HepG2 (cell line): ENCODE data around the gene MOK.

Experiments used
- POLR2A ChIP-seq, 2 experiments: IDR thresholded peaks; 2 replicates each; pipeline ENCODE4 v1.6.1; 2011; ENCODE audit warnings: low read depth in 2 of 2, low read length in 2 of 2, mild to moderate bottlenecking in 1 of 2, moderate library complexity in 1 of 2; ENCODE audit not compliant: insufficient read depth in 1 of 2
- ZNF24 ChIP-seq: fragments of 450-650 bp; IDR thresholded peaks from 2 replicates; pipeline ENCODE4 v1.6.1; 2017; ENCODE audit warnings: antibody characterized with exemption, mild to moderate bottlenecking
- TF ChIP-seq, protein P1 (sequence below): sonication (generic); formaldehyde crosslinking; IDR thresholded peaks from 2 replicates; pipeline ENCODE4 v1.4.0; 2020; ENCODE audit warnings: mild to moderate bottlenecking, missing genetic modification reagents

DNA sequence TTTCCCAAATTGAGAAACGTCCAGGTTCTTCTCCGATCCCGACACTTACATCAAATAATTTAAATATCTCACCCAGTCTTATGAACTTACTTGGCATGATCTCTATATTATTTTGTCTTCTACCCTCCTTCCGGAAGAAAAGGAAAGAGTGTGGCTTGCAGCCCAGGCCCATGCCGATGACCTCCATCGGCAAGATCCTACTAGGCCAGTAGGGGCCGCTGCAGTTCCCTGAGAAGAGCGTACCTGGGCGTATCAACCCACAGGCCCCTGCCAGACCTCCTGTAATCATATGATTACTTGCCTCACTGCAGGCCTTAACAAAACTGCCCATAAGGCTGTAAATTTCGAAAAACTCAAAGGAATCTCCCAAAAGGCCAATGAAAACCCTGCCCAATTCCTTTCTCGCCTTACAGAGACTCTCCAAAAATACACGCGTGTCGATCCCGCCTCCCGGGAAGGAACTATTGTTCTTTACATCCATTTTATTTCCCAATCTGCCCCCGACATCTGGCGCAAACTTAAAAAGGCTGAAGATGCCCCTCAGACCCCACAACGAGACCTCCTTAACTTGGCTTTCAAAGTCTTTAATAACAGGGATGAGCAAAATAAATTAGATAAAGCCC, 69.6 kb downstream of the MOK start:
- no peak; a peak in 1 of 4 replicates for TF ChIP-seq POLR2A (IDR thresholded peaks at IDR 0.05; ENCODE audit: insufficient read depth in 1 of 2, low read depth in 2 of 2, low read length in 2 of 2)
- TF ChIP-seq, protein P1, sequence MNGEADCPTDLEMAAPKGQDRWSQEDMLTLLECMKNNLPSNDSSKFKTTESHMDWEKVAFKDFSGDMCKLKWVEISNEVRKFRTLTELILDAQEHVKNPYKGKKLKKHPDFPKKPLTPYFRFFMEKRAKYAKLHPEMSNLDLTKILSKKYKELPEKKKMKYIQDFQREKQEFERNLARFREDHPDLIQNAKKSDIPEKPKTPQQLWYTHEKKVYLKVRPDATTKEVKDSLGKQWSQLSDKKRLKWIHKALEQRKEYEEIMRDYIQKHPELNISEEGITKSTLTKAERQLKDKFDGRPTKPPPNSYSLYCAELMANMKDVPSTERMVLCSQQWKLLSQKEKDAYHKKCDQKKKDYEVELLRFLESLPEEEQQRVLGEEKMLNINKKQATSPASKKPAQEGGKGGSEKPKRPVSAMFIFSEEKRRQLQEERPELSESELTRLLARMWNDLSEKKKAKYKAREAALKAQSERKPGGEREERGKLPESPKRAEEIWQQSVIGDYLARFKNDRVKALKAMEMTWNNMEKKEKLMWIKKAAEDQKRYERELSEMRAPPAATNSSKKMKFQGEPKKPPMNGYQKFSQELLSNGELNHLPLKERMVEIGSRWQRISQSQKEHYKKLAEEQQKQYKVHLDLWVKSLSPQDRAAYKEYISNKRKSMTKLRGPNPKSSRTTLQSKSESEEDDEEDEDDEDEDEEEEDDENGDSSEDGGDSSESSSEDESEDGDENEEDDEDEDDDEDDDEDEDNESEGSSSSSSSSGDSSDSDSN: no peak; the same call in 1 of the 2 replicates
- no peak for TF ChIP-seq ZNF24
